Muscle layer of colon (tissue), 2 donors: ENCODE measurements around the gene OR52L1.

ENCODE experiments used
- H3K27ac ChIP-seq: one replicate; pipeline ENCODE4 v1.7.0; 2013; ENCODE audit warnings: low read depth, mild to moderate bottlenecking, low read length, moderate library complexity
- H3K27me3 ChIP-seq, 2 donors: one replicate each; pipeline ENCODE4 v1.7.0; 2013; ENCODE audit warnings: low read length in 2 of 2, mild to moderate bottlenecking in 2 of 2; ENCODE audit not compliant: insufficient read depth in 2 of 2, control insufficient read depth in 1 of 2
- H3K36me3 ChIP-seq: one replicate; pipeline ENCODE4 v1.7.0; 2013; ENCODE audit warnings: mild to moderate bottlenecking, low read length; ENCODE audit not compliant: insufficient read depth
- H3K4me1 ChIP-seq: one replicate; pipeline ENCODE4 v1.7.0; 2013; ENCODE audit warnings: mild to moderate bottlenecking, low read length; ENCODE audit not compliant: insufficient read depth
- H3K4me3 ChIP-seq, 2 donors: one replicate each; pipeline ENCODE4 v1.7.0; 2013; ENCODE audit warnings: low read length in 2 of 2, low read depth in 1 of 2, mild to moderate bottlenecking in 1 of 2, moderate library complexity in 1 of 2
- H3K9ac ChIP-seq: one replicate; pipeline ENCODE4 v1.7.0; 2013; ENCODE audit warnings: low read length
- H3K9me3 ChIP-seq: one replicate; pipeline ENCODE4 v1.7.0; 2013; ENCODE audit warnings: mild to moderate bottlenecking, low read length
- donor health status: abdominal sarcoma.
- donor health status: Adenocarcinoma of cecum.

Gene OR52L1

GRCh38 chr11:5938603-5938965 lies 48.2 kb downstream of the OR52L1 start:
- Histone ChIP-seq H3K27me3 (no peaks in the 10 kb centered on the region), H3K9me3 (no peaks in the 10 kb centered on the region), H3K4me1 (no peaks in the 10 kb centered on the region), H3K36me3 (no peaks in the 10 kb centered on the region), H3K4me3 (no peak overlapping the region), H3K9ac (no peak overlapping the region), H3K27ac (no peak overlapping the region)

- H3K36me3 ChIP-seq: no peaks in the 10 kb centered on the region
- H3K9ac ChIP-seq: no peak overlapping the region
- H3K9me3 ChIP-seq: no peaks in the 10 kb centered on the region
- no peak overlapping the region for H3K4me3 ChIP-seq
- H3K4me1 ChIP-seq: no peaks in the 10 kb centered on the region
- no peaks in the 10 kb centered on the region for H3K27me3 ChIP-seq
- H3K27ac ChIP-seq: no peak overlapping the region
Measured at GRCh38 chr11:5937868-5938602, 48.8 kb downstream of the OR52L1 start.
